H9 (cell line): ENCODE results near the gene ABCA7. TPM values are rescaled to one million over a fixed set of nuclear protein-coding genes. Genes with fewer than 3 reads are reported as not detected.

ENCODE experiments used
- DNase-seq: peaks from one replicate; pipeline ENCODE4 v3.0.0-alpha.2; 2017
- H2AFZ ChIP-seq: one replicate; pipeline ENCODE4 v1.6.1; 2013; ENCODE audit warnings: mild to moderate bottlenecking, low read length, control low read depth, moderate library complexity
- H2AK5ac ChIP-seq: 2 replicates; pipeline ENCODE4 v1.6.1; 2013; ENCODE audit warnings: low read length, control low read depth, mixed read lengths; ENCODE audit not compliant: insufficient read length
- H2BK120ac ChIP-seq: one replicate; pipeline ENCODE4 v1.6.1; 2013; ENCODE audit warnings: low read depth, mild to moderate bottlenecking, low read length, control low read depth, inconsistent platforms; ENCODE audit not compliant: poor library complexity, severe bottlenecking
- H2BK12ac ChIP-seq: 2 replicates; pipeline ENCODE4 v1.6.1; 2013; ENCODE audit warnings: low read length, control low read depth, mixed read lengths, low read depth; ENCODE audit not compliant: insufficient read length
- H2BK15ac ChIP-seq: 2 replicates; pipeline ENCODE4 v1.6.1; 2013; ENCODE audit warnings: low read depth, low read length, control low read depth
- H2BK20ac ChIP-seq: one replicate; pipeline ENCODE4 v1.6.1; 2013; ENCODE audit warnings: low read depth, mild to moderate bottlenecking, low read length, control low read depth, inconsistent platforms; ENCODE audit not compliant: poor library complexity, severe bottlenecking
- H2BK5ac ChIP-seq: 2 replicates; pipeline ENCODE4 v1.6.1; 2013; ENCODE audit warnings: low read length, control low read depth, mixed read lengths; ENCODE audit not compliant: insufficient read length
- H3K14ac ChIP-seq: 2 replicates; pipeline ENCODE4 v1.6.1; 2013; ENCODE audit warnings: low read length, control low read depth; ENCODE audit not compliant: insufficient read depth
- H3K18ac ChIP-seq: 2 replicates; pipeline ENCODE4 v1.6.1; 2013; ENCODE audit warnings: low read depth, mild to moderate bottlenecking, mixed read lengths, low read length, control low read depth; ENCODE audit not compliant: insufficient read length
- H3K23ac ChIP-seq: 2 replicates; pipeline ENCODE4 v1.6.1; 2013; ENCODE audit warnings: low read length, control low read depth, mixed read lengths, low read depth; ENCODE audit not compliant: insufficient read length
- H3K23me2 ChIP-seq: 2 replicates; pipeline ENCODE4 v1.6.1; 2013; ENCODE audit warnings: low read depth, mild to moderate bottlenecking, mixed read lengths, low read length, control low read depth; ENCODE audit not compliant: insufficient read length, poor library complexity, severe bottlenecking
- H3K27ac ChIP-seq: 2 replicates; pipeline ENCODE4 v1.5.1; 2013; ENCODE audit warnings: low read length, control low read depth, mixed read lengths, low read depth; ENCODE audit not compliant: insufficient read length
- H3K27me3 ChIP-seq: 2 replicates; pipeline ENCODE4 v1.6.1; 2013; ENCODE audit warnings: low read length, control low read depth, inconsistent platforms; ENCODE audit not compliant: insufficient read depth
- H3K4ac ChIP-seq: 2 replicates; pipeline ENCODE4 v1.6.1; 2013; ENCODE audit warnings: low read depth, mild to moderate bottlenecking, control low read depth, inconsistent platforms, low read length, moderate library complexity
- H3K4me1 ChIP-seq: 2 replicates; pipeline ENCODE4 v1.6.1; 2013; ENCODE audit warnings: low read length, control low read depth, inconsistent platforms; ENCODE audit not compliant: insufficient read depth
- H3K4me2 ChIP-seq: 2 replicates; pipeline ENCODE4 v1.6.1; 2013; ENCODE audit warnings: low read length, control low read depth, mixed read lengths; ENCODE audit not compliant: insufficient read length, insufficient read depth
- H3K56ac ChIP-seq: 2 replicates; pipeline ENCODE4 v1.6.1; 2013; ENCODE audit warnings: low read depth, mild to moderate bottlenecking, mixed read lengths, low read length, control low read depth; ENCODE audit not compliant: insufficient read length
- H3K79me1 ChIP-seq: 2 replicates; pipeline ENCODE4 v1.6.1; 2013; ENCODE audit warnings: low read depth, mild to moderate bottlenecking, moderate library complexity, low read length, control low read depth, inconsistent platforms; ENCODE audit not compliant: insufficient read depth, poor library complexity, severe bottlenecking
- H3K79me2 ChIP-seq: 2 replicates; pipeline ENCODE4 v1.6.1; 2013; ENCODE audit warnings: low read length, control low read depth, inconsistent platforms; ENCODE audit not compliant: insufficient read depth
- H3K9ac ChIP-seq: 2 replicates; pipeline ENCODE4 v1.6.1; 2013; ENCODE audit warnings: low read length, control low read depth, mixed read lengths; ENCODE audit not compliant: insufficient read length; ENCODE audit errors: extremely low read depth
- H3K9me3 ChIP-seq: one replicate; pipeline ENCODE4 v1.6.1; 2013; ENCODE audit warnings: low read depth, low read length, inconsistent platforms; ENCODE audit not compliant: control insufficient read depth
- H3T11ph ChIP-seq: one replicate; pipeline ENCODE4 v1.6.1; 2013; ENCODE audit warnings: mild to moderate bottlenecking, low read length, control low read depth, inconsistent platforms
- H4K20me1 ChIP-seq: one replicate; pipeline ENCODE4 v1.6.1; 2013; ENCODE audit not compliant: control insufficient read depth, insufficient read length, insufficient read depth
- H4K5ac ChIP-seq: 2 replicates; pipeline ENCODE4 v1.6.1; 2013; ENCODE audit warnings: low read depth, mild to moderate bottlenecking, mixed read lengths, low read length, control low read depth; ENCODE audit not compliant: insufficient read length
- H4K8ac ChIP-seq: replicated peaks from 2 replicates; pipeline ENCODE4 v1.6.1; 2013; ENCODE audit warnings: low read length, control low read depth, mixed read lengths, low read depth; ENCODE audit not compliant: insufficient read length
- H4K91ac ChIP-seq: 2 replicates; pipeline ENCODE4 v1.6.1; 2013; ENCODE audit warnings: low read depth, mild to moderate bottlenecking, moderate library complexity, mixed read lengths, low read length, control low read depth; ENCODE audit not compliant: insufficient read length
- H3K27ac Mint-ChIP-seq, 3 experiments: 2 replicates in 2 of 3; 3 replicates in 1 of 3; pipeline ENCODE4 v1.8.0; 2020 to 2021; ENCODE audit warnings: mixed read lengths in 3 of 3, mild to moderate bottlenecking in 1 of 3, moderate library complexity in 1 of 3
- H3K27me3 Mint-ChIP-seq: 2 replicates; pipeline ENCODE4 v1.8.0; 2021; ENCODE audit warnings: low read depth, mild to moderate bottlenecking, moderate library complexity, mixed read lengths
- H3K36me3 Mint-ChIP-seq, 3 experiments: 2 replicates in 2 of 3; 3 replicates in 1 of 3; pipeline ENCODE4 v1.8.0; 2020 to 2021; ENCODE audit warnings: low read depth in 3 of 3, mixed read lengths in 3 of 3; ENCODE audit not compliant: insufficient read depth in 1 of 3
- H3K4me1 Mint-ChIP-seq, 2 experiments: 2 replicates each; pipeline ENCODE4 v1.8.0; 2020; ENCODE audit warnings: mixed read lengths in 2 of 2
- H3K4me3 Mint-ChIP-seq, 2 experiments: 2 replicates in 1 of 2; 3 replicates in 1 of 2; pipeline ENCODE4 v1.8.0; 2020 to 2021; ENCODE audit warnings: mild to moderate bottlenecking in 2 of 2, mixed read lengths in 2 of 2, moderate library complexity in 1 of 2
- H3K9me3 Mint-ChIP-seq, 2 experiments: 2 replicates in 1 of 2; 3 replicates in 1 of 2; pipeline ENCODE4 v1.8.0; 2020; ENCODE audit warnings: mild to moderate bottlenecking in 2 of 2, mixed read lengths in 2 of 2, moderate library complexity in 1 of 2
- CTCF ChIP-seq: fragments of 200-600 bp; sonication (generic); conservative IDR thresholded peaks from 3 replicates; pipeline ENCODE4 v1.8.0; 2021; ENCODE audit warnings: antibody characterized with exemption, mild to moderate bottlenecking
- WGBS: extraction: QIAGEN DNeasy Blood & Tissue Kit; methylation state at CpG from one replicate; pipeline ENCODE4 v1.1.7; 2013; ENCODE audit warnings: missing lambda C conversion rate, low lambda C conversion rate, mixed read lengths; ENCODE audit not compliant: insufficient read length; ENCODE audit errors: extremely low coverage; 5-methylcytosine and 5-hydroxymethylcytosine counted together
- total RNA-seq: library from RNA; stranded (reverse); gene quantifications from 2 replicates; pipeline ENCODE4 v1.2.1, GENCODE V29; 2021

ABCA7 gene
- total RNA-seq, 1 experiment from 2014 or later, result 34.6 TPM

DNA sequence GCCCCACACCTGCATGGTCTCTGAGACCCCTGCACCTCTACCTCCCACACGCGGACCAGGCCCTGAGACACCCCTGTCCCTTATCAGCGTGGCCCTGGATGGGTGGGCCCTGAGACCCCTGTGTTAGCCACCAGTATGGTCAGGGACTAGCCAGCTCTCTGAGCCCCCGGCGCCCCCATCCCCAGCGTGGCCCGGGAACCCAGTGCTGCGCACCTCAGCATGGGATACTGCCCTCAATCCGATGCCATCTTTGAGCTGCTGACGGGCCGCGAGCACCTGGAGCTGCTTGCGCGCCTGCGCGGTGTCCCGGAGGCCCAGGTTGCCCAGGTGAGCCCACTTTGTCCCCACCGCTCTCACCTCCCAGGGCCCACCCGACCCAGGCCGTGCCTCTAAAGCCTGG, 22.1 kb downstream of the ABCA7 start:
- Histone ChIP-seq H3T11ph (no peak overlapping the region), H2BK120ac (no peak overlapping the region), H3K27ac (no peak overlapping the region), H3K18ac (peak overlapping the region; percentile 54), H4K91ac (no peak overlapping the region), H2AFZ (no peak overlapping the region), H2BK15ac (no peak overlapping the region), H3K4ac (no peak overlapping the region), H2AK5ac (no peak overlapping the region), H3K9me3 (peaks cover 15% of the 10 kb centered on the region), H4K5ac (no peak overlapping the region), H3K56ac (no peak overlapping the region), H4K8ac (no peak overlapping the region), H3K9ac (no peak overlapping the region), H4K20me1 (no peaks in the 10 kb centered on the region), H3K23me2 (peaks cover 19% of the 10 kb centered on the region), H3K27me3 (no peaks in the 10 kb centered on the region; the same call in 1 of the 2 replicates), H2BK20ac (no peak overlapping the region), H2BK12ac (no peak overlapping the region), H2BK5ac (no peak overlapping the region), H3K79me1 (no peaks in the 10 kb centered on the region), H3K79me2 (no peaks in the 10 kb centered on the region), H3K4me1 (peaks cover 5% of the 10 kb centered on the region; the same call in 1 of the 2 replicates), H3K4me2 (peak overlapping the region; percentile 14), H3K23ac (no peak overlapping the region), H3K14ac (peak overlapping the region; percentile 16)
- no CpG with 5 or more reads among the region's 20 CpGs for WGBS
- Mint-ChIP-seq H3K4me1 (peaks cover 11 to 32% of the 10 kb centered on the region in 2 experiments), H3K4me3 (peak overlapping the region in 1 of 2 experiments; percentile 72; a peak in 2 of 5 replicates), H3K9me3 (no peaks in the 10 kb centered on the region), H3K27ac (peak overlapping the region in 1 of 3 experiments; percentile 93; a peak in 2 of 7 replicates), H3K36me3 (peaks cover 0 to 5% (median 3%) of the 10 kb centered on the region in 3 experiments; a peak in 1 of 7 replicates), H3K27me3 (peaks cover 12% of the 10 kb centered on the region)
- no peak for TF ChIP-seq CTCF
- no peak for DNase-seq
